HEK293 (cell line): ENCODE results near the gene TGDS.

Experiments used
- BCL11A ChIP-seq: fragments of 450-650 bp; formaldehyde crosslinking; IDR thresholded peaks from 2 replicates; pipeline ENCODE4 v1.5.1; 2016; ENCODE audit warnings: low read depth, missing biosample characterization, missing genetic modification characterization
- GLIS2 ChIP-seq: fragments of 450-650 bp; formaldehyde crosslinking; IDR thresholded peaks from 2 replicates; pipeline ENCODE4 v1.5.1; 2016; ENCODE audit warnings: missing biosample characterization, missing genetic modification characterization
- HOXD13 ChIP-seq: sonication (generic); formaldehyde crosslinking; IDR thresholded peaks from 2 replicates; pipeline ENCODE4 v1.8.0; 2022; ENCODE audit warnings: missing genetic modification reagents, borderline replicate concordance
- IKZF3 ChIP-seq: fragments of 450-650 bp; IDR thresholded peaks from 2 replicates; pipeline ENCODE4 v1.5.0; 2018; ENCODE audit warnings: missing biosample characterization, mild to moderate bottlenecking, missing genetic modification characterization, moderate library complexity
- KLF7 ChIP-seq: fragments of 450-650 bp; formaldehyde crosslinking; IDR thresholded peaks from 2 replicates; pipeline ENCODE4 v1.5.1; 2016; ENCODE audit warnings: missing biosample characterization, missing genetic modification characterization, borderline replicate concordance
- MEIS1 ChIP-seq: sonication (generic); formaldehyde crosslinking; IDR thresholded peaks from 2 replicates; pipeline ENCODE4 v1.8.1; 2022; ENCODE audit warnings: missing genetic modification reagents, mild to moderate bottlenecking, borderline replicate concordance
- ZBTB20 ChIP-seq: fragments of 450-650 bp; formaldehyde crosslinking; IDR thresholded peaks from 2 replicates; pipeline ENCODE4 v1.5.1; 2016; ENCODE audit warnings: missing biosample characterization, missing genetic modification characterization
- ZFP37 ChIP-seq: fragments of 450-650 bp; formaldehyde crosslinking; IDR thresholded peaks from 2 replicates; pipeline ENCODE4 v1.5.1; 2016; ENCODE audit warnings: missing biosample characterization, missing genetic modification characterization
- ZFP41 ChIP-seq: fragments of 450-650 bp; formaldehyde crosslinking; IDR thresholded peaks from 2 replicates; pipeline ENCODE4 v1.5.1; 2016; ENCODE audit warnings: missing biosample characterization, missing genetic modification characterization, borderline replicate concordance
- ZNF175 ChIP-seq: fragments of 450-650 bp; formaldehyde crosslinking; IDR thresholded peaks from 2 replicates; pipeline ENCODE4 v1.5.1; 2016; ENCODE audit warnings: missing biosample characterization, missing genetic modification characterization
- ZNF202 ChIP-seq: fragments of 450-650 bp; formaldehyde crosslinking; IDR thresholded peaks from 2 replicates; pipeline ENCODE4 v1.5.1; 2016; ENCODE audit warnings: missing biosample characterization, missing genetic modification characterization, borderline replicate concordance
- ZNF239 ChIP-seq: fragments of 450-650 bp; formaldehyde crosslinking; IDR thresholded peaks from 2 replicates; pipeline ENCODE4 v1.5.1; 2016; ENCODE audit warnings: missing biosample characterization, missing genetic modification characterization
- ZNF391 ChIP-seq: fragments of 450-650 bp; formaldehyde crosslinking; IDR thresholded peaks from 2 replicates; pipeline ENCODE4 v1.5.1; 2016; ENCODE audit warnings: low read depth, missing biosample characterization, missing genetic modification characterization, borderline replicate concordance
- ZNF558 ChIP-seq: fragments of 450-650 bp; formaldehyde crosslinking; IDR thresholded peaks from 2 replicates; pipeline ENCODE4 v1.5.1; 2016; ENCODE audit warnings: missing biosample characterization, missing genetic modification characterization
- ZNF768 ChIP-seq: fragments of 450-650 bp; formaldehyde crosslinking; IDR thresholded peaks from 2 replicates; pipeline ENCODE4 v1.5.1; 2018; ENCODE audit warnings: missing biosample characterization, mild to moderate bottlenecking, missing genetic modification characterization
- ZNF791 ChIP-seq: fragments of 450-650 bp; formaldehyde crosslinking; IDR thresholded peaks from 2 replicates; pipeline ENCODE4 v1.5.1; 2016; ENCODE audit warnings: missing biosample characterization, missing genetic modification characterization
- ZSCAN30 ChIP-seq: fragments of 450-650 bp; IDR thresholded peaks from 2 replicates; pipeline ENCODE4 v1.5.1; 2018; ENCODE audit warnings: missing biosample characterization, mild to moderate bottlenecking, missing genetic modification characterization, moderate library complexity
- TF ChIP-seq, protein P1 (sequence below): fragments of 450-650 bp; IDR thresholded peaks from 2 replicates; pipeline ENCODE4 v1.5.1; 2018; ENCODE audit warnings: missing biosample characterization, missing genetic modification characterization
- TF ChIP-seq, protein P2 (sequence below): fragments of 450-650 bp; formaldehyde crosslinking; IDR thresholded peaks from 2 replicates; pipeline ENCODE4 v1.5.1; 2017; ENCODE audit warnings: missing biosample characterization, missing genetic modification characterization
- TF ChIP-seq, protein P3 (sequence below): fragments of 450-650 bp; formaldehyde crosslinking; IDR thresholded peaks from 2 replicates; pipeline ENCODE4 v1.5.1; 2016; ENCODE audit warnings: missing biosample characterization, missing genetic modification characterization, low read depth
- TF ChIP-seq, protein P4 (sequence below): fragments of 450-650 bp; formaldehyde crosslinking; IDR thresholded peaks from 2 replicates; pipeline ENCODE4 v1.5.1; 2016; ENCODE audit warnings: missing biosample characterization, missing genetic modification characterization, borderline replicate concordance
- TF ChIP-seq, protein P5 (sequence below): fragments of 450-650 bp; formaldehyde crosslinking; IDR thresholded peaks from 2 replicates; pipeline ENCODE4 v1.5.1; 2016; ENCODE audit warnings: missing biosample characterization, missing genetic modification characterization, borderline replicate concordance
- TF ChIP-seq, protein P6 (sequence below): fragments of 450-650 bp; formaldehyde crosslinking; IDR thresholded peaks from 2 replicates; pipeline ENCODE4 v1.5.1; 2016; ENCODE audit warnings: missing biosample characterization, missing genetic modification characterization
- TF ChIP-seq, protein P7 (sequence below): fragments of 450-650 bp; formaldehyde crosslinking; IDR thresholded peaks from 2 replicates; pipeline ENCODE4 v1.5.1; 2016; ENCODE audit warnings: missing biosample characterization, missing genetic modification characterization
- TF ChIP-seq, protein P8 (sequence below): fragments of 450-650 bp; formaldehyde crosslinking; IDR thresholded peaks from 2 replicates; pipeline ENCODE4 v1.5.1; 2016; ENCODE audit warnings: missing biosample characterization, missing genetic modification characterization

The TGDS gene

DNA sequence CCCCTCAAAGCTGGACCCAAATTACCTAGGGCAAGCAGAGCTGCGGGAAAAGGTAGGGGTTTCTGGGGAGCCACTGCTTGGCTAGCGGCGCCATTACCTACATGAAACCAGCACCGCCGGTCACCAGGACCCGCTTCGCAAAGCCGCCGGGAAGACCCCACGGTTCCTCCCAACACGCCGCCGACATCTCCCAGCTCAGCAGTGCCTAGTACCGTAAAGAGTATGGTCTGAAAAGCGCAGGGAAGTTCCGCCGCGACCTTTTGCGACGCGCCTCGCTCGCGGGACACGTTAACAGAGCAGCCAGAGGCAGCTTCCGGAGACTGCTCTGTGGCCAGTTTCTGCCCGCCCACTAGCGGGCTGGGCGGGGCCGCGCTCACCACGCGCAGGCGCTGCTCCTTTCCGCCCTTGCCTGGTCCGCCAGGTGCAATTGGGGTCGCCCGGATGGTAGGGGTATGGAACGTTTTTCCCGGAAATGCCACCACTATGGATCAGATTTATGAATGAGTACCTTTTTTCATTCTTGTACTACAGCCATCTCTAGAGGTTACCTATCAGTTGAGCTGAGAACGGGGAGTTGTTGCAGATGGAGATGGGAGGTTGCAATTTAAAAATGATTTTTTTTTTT lies at the start of gene TGDS (continued):
- TF ChIP-seq, protein P1, sequence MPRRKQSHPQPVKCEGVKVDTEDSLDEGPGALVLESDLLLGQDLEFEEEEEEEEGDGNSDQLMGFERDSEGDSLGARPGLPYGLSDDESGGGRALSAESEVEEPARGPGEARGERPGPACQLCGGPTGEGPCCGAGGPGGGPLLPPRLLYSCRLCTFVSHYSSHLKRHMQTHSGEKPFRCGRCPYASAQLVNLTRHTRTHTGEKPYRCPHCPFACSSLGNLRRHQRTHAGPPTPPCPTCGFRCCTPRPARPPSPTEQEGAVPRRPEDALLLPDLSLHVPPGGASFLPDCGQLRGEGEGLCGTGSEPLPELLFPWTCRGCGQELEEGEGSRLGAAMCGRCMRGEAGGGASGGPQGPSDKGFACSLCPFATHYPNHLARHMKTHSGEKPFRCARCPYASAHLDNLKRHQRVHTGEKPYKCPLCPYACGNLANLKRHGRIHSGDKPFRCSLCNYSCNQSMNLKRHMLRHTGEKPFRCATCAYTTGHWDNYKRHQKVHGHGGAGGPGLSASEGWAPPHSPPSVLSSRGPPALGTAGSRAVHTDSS (tag by site-specific recombination), result no peak
- TF ChIP-seq ZFP41 (tag by site-specific recombination) (no peak), ZNF791 (tag by site-specific recombination) (no peak), ZNF391 (tag by site-specific recombination) (no peak), GLIS2 (tag by site-specific recombination) (peak; percentile 33; the same call in 1 of the 2 replicates), ZFP37 (tag by site-specific recombination) (peak; percentile 64; the same call in 1 of the 2 replicates), MEIS1 (no peak), ZNF768 (tag by site-specific recombination) (no peak), HOXD13 (no peak), ZNF202 (tag by site-specific recombination) (no peak), ZBTB20 (tag by site-specific recombination) (no peak), KLF7 (no peak), ZSCAN30 (0 out of 2 replicates have a peak, but pooled peaks have one; percentile 33), ZNF239 (no peak), ZNF175 (tag by site-specific recombination) (no peak), IKZF3 (peak; percentile 15; the same call in 1 of the 2 replicates), ZNF558 (tag by site-specific recombination) (no peak), BCL11A (tag by site-specific recombination) (no peak)
- TF ChIP-seq, protein P2, sequence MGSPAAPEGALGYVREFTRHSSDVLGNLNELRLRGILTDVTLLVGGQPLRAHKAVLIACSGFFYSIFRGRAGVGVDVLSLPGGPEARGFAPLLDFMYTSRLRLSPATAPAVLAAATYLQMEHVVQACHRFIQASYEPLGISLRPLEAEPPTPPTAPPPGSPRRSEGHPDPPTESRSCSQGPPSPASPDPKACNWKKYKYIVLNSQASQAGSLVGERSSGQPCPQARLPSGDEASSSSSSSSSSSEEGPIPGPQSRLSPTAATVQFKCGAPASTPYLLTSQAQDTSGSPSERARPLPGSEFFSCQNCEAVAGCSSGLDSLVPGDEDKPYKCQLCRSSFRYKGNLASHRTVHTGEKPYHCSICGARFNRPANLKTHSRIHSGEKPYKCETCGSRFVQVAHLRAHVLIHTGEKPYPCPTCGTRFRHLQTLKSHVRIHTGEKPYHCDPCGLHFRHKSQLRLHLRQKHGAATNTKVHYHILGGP (tag by site-specific recombination), result no peak
- TF ChIP-seq, protein P3, sequence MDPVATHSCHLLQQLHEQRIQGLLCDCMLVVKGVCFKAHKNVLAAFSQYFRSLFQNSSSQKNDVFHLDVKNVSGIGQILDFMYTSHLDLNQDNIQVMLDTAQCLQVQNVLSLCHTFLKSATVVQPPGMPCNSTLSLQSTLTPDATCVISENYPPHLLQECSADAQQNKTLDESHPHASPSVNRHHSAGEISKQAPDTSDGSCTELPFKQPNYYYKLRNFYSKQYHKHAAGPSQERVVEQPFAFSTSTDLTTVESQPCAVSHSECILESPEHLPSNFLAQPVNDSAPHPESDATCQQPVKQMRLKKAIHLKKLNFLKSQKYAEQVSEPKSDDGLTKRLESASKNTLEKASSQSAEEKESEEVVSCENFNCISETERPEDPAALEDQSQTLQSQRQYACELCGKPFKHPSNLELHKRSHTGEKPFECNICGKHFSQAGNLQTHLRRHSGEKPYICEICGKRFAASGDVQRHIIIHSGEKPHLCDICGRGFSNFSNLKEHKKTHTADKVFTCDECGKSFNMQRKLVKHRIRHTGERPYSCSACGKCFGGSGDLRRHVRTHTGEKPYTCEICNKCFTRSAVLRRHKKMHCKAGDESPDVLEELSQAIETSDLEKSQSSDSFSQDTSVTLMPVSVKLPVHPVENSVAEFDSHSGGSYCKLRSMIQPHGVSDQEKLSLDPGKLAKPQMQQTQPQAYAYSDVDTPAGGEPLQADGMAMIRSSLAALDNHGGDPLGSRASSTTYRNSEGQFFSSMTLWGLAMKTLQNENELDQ (tag by site-specific recombination), result no peak
- TF ChIP-seq, protein P4, sequence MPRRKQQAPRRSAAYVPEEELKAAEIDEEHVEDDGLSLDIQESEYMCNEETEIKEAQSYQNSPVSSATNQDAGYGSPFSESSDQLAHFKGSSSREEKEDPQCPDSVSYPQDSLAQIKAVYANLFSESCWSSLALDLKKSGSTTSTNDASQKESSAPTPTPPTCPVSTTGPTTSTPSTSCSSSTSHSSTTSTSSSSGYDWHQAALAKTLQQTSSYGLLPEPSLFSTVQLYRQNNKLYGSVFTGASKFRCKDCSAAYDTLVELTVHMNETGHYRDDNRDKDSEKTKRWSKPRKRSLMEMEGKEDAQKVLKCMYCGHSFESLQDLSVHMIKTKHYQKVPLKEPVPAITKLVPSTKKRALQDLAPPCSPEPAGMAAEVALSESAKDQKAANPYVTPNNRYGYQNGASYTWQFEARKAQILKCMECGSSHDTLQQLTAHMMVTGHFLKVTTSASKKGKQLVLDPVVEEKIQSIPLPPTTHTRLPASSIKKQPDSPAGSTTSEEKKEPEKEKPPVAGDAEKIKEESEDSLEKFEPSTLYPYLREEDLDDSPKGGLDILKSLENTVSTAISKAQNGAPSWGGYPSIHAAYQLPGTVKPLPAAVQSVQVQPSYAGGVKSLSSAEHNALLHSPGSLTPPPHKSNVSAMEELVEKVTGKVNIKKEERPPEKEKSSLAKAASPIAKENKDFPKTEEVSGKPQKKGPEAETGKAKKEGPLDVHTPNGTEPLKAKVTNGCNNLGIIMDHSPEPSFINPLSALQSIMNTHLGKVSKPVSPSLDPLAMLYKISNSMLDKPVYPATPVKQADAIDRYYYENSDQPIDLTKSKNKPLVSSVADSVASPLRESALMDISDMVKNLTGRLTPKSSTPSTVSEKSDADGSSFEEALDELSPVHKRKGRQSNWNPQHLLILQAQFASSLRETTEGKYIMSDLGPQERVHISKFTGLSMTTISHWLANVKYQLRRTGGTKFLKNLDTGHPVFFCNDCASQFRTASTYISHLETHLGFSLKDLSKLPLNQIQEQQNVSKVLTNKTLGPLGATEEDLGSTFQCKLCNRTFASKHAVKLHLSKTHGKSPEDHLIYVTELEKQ (tag by site-specific recombination), result no peak
- TF ChIP-seq, protein P5, sequence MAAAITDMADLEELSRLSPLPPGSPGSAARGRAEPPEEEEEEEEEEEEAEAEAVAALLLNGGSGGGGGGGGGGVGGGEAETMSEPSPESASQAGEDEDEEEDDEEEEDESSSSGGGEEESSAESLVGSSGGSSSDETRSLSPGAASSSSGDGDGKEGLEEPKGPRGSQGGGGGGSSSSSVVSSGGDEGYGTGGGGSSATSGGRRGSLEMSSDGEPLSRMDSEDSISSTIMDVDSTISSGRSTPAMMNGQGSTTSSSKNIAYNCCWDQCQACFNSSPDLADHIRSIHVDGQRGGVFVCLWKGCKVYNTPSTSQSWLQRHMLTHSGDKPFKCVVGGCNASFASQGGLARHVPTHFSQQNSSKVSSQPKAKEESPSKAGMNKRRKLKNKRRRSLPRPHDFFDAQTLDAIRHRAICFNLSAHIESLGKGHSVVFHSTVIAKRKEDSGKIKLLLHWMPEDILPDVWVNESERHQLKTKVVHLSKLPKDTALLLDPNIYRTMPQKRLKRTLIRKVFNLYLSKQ (tag by site-specific recombination), result no peak
- TF ChIP-seq, protein P6, sequence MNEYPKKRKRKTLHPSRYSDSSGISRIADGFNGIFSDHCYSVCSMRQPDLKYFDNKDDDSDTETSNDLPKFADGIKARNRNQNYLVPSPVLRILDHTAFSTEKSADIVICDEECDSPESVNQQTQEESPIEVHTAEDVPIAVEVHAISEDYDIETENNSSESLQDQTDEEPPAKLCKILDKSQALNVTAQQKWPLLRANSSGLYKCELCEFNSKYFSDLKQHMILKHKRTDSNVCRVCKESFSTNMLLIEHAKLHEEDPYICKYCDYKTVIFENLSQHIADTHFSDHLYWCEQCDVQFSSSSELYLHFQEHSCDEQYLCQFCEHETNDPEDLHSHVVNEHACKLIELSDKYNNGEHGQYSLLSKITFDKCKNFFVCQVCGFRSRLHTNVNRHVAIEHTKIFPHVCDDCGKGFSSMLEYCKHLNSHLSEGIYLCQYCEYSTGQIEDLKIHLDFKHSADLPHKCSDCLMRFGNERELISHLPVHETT, result no peak
- TF ChIP-seq, protein P7, sequence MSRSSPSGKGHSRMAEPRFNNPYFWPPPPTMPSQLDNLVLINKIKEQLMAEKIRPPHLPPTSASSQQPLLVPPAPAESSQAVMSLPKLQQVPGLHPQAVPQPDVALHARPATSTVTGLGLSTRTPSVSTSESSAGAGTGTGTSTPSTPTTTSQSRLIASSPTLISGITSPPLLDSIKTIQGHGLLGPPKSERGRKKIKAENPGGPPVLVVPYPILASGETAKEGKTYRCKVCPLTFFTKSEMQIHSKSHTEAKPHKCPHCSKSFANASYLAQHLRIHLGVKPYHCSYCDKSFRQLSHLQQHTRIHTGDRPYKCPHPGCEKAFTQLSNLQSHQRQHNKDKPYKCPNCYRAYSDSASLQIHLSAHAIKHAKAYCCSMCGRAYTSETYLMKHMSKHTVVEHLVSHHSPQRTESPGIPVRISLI (tag by site-specific recombination), result 0 out of 2 replicates have a peak, but pooled peaks have one; percentile 30
- TF ChIP-seq, protein P8, sequence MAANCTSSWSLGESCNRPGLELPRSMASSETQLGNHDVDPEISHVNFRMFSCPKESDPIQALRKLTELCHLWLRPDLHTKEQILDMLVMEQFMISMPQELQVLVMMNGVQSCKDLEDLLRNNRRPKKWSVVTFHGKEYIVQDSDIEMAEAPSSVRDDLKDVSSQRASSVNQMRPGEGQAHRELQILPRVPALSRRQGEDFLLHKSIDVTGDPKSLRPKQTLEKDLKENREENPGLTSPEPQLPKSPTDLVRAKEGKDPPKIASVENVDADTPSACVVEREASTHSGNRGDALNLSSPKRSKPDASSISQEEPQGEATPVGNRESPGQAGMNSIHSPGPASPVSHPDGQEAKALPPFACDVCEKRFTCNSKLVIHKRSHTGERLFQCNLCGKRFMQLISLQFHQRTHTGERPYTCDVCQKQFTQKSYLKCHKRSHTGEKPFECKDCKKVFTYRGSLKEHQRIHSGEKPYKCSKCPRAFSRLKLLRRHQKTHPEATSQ (tag by site-specific recombination), result no peak
